Activated naive CD4-positive, alpha-beta T cell treated with anti-CD3 and anti-CD28 coated beads, Interleukin-2, amount 50 U/mL, for 24 hours (primary cell): ENCODE data around the gene RHPN2.
"Not testable (repeated sequence)": the region's sequence is repeated elsewhere in the genome, so short reads cannot be mapped to it uniquely, and the experiment has no call there.

ENCODE experiments used
- H3K27ac Mint-ChIP-seq: one replicate; pipeline ENCODE4 v1.8.0; 2021; ENCODE audit warnings: mild to moderate bottlenecking, mixed read lengths
- H3K27me3 Mint-ChIP-seq: one replicate; pipeline ENCODE4 v1.8.0; 2021; ENCODE audit warnings: mixed read lengths
- H3K36me3 Mint-ChIP-seq: one replicate; pipeline ENCODE4 v1.8.0; 2021; ENCODE audit warnings: mixed read lengths
- H3K4me1 Mint-ChIP-seq: one replicate; pipeline ENCODE4 v1.8.0; 2021; ENCODE audit warnings: mixed read lengths
- H3K4me3 Mint-ChIP-seq: one replicate; pipeline ENCODE4 v1.8.0; 2021; ENCODE audit warnings: mild to moderate bottlenecking, mixed read lengths
- H3K9me3 Mint-ChIP-seq: one replicate; pipeline ENCODE4 v1.8.0; 2021; ENCODE audit warnings: mixed read lengths

The RHPN2 gene

GRCh38 chr19:33048806-33049676 is 15.6 kb downstream of the RHPN2 start:
- H3K4me1 Mint-ChIP-seq: no peaks in the 10 kb centered on the region
- H3K9me3 Mint-ChIP-seq: no peaks in the 10 kb centered on the region
- no peaks in the 10 kb centered on the region for H3K27me3 Mint-ChIP-seq
- H3K4me3 Mint-ChIP-seq: no peak overlapping the region
- no peak overlapping the region for H3K27ac Mint-ChIP-seq
- no peaks in the 10 kb centered on the region for H3K36me3 Mint-ChIP-seq

DNA sequence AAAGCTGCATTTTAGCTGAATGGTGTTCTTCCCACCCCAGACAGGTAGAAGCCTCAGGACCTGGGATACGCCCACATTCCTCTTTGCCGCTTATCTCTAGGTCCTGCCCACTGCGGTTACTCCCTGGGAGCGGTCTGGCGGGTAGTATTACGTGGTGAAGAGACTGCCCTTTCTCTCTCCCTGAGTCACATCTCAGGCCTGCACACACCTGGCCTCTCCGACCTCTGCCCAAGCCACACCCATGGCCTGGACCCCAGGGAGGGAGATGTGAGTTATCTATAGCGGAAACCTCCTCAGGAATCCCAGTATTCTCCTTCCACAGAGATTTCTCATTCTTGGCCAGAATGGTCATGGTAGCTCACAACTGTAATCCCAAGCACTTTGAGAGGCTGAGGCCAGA is 17.3 kb downstream of the RHPN2 start:
- Mint-ChIP-seq H3K4me3 (no peak overlapping the region), H3K4me1 (no peaks in the 10 kb centered on the region), H3K27ac (no peak overlapping the region), H3K9me3 (no peaks in the 10 kb centered on the region), H3K27me3 (no peaks in the 10 kb centered on the region), H3K36me3 (no peaks in the 10 kb centered on the region)

- not testable (repeated sequence) for H3K4me1 Mint-ChIP-seq, H3K27me3 Mint-ChIP-seq, H3K27ac Mint-ChIP-seq, H3K9me3 Mint-ChIP-seq, H3K36me3 Mint-ChIP-seq, H3K4me3 Mint-ChIP-seq
Observed at GRCh38 chr19:33041828-33042160, 22.9 kb downstream of the RHPN2 start.

- Mint-ChIP-seq H3K4me1 (peaks cover 9% of the 10 kb centered on the region), H3K27me3 (no peaks in the 10 kb centered on the region), H3K36me3 (no peaks in the 10 kb centered on the region), H3K27ac (no peak overlapping the region), H3K4me3 (no peak overlapping the region), H3K9me3 (no peaks in the 10 kb centered on the region)
Observed at GRCh38 chr19:33040994-33041827, 23.5 kb downstream of the RHPN2 start.

DNA sequence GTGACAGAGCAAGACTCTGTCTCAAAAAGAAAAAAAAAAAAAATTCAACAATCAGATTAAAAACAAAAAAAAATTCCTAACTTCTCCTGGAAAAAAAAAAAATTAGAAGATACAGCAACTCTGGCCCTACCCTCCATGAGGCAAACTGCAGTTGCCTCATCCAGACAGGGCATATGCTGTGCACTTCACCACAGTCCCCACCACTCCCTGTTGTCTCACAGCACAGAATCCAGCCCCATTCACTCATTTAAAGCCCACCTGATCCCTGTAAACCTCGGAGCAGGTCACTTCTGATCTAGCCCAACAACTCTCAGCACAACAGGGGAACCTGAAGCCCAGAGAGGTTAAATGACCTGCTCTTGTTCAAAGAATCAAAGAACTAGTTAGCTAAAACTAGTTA is 24.9 kb downstream of the RHPN2 start:
- H3K36me3 Mint-ChIP-seq: no peaks in the 10 kb centered on the region
- no peak overlapping the region for H3K4me3 Mint-ChIP-seq
- H3K9me3 Mint-ChIP-seq: no peaks in the 10 kb centered on the region
- peaks cover 9% of the 10 kb centered on the region for H3K4me1 Mint-ChIP-seq
- H3K27me3 Mint-ChIP-seq: no peaks in the 10 kb centered on the region
- no peak overlapping the region for H3K27ac Mint-ChIP-seq

DNA sequence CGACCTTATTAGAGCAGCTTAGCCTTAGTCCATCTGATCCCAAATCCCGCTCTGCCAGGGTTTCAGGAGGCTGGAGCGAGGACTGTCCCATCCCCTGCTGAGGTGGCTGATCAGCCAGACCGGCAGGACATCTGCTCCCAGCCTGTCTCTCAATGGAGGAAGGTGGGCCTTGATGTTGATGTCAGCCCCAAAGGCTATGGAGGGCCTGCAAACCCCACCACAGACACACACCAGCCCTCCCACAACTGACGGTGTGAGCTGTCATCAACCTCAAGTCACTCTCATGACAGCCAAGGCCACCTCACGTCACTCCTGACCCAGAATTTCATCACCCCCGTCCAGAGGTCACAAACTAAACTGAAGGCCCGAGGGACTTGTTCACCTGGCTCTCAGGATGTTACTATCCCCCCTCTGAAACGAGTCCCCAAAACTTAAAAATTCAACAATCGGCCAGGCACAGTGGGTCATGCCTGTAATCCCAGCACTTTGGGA is 25.5 kb downstream of the RHPN2 start:
- peaks cover 9% of the 10 kb centered on the region for H3K4me1 Mint-ChIP-seq
- no peak overlapping the region for H3K27ac Mint-ChIP-seq
- peak overlapping the region; percentile 43 for H3K4me3 Mint-ChIP-seq
- H3K27me3 Mint-ChIP-seq: no peaks in the 10 kb centered on the region
- no peaks in the 10 kb centered on the region for H3K36me3 Mint-ChIP-seq
- no peaks in the 10 kb centered on the region for H3K9me3 Mint-ChIP-seq

DNA sequence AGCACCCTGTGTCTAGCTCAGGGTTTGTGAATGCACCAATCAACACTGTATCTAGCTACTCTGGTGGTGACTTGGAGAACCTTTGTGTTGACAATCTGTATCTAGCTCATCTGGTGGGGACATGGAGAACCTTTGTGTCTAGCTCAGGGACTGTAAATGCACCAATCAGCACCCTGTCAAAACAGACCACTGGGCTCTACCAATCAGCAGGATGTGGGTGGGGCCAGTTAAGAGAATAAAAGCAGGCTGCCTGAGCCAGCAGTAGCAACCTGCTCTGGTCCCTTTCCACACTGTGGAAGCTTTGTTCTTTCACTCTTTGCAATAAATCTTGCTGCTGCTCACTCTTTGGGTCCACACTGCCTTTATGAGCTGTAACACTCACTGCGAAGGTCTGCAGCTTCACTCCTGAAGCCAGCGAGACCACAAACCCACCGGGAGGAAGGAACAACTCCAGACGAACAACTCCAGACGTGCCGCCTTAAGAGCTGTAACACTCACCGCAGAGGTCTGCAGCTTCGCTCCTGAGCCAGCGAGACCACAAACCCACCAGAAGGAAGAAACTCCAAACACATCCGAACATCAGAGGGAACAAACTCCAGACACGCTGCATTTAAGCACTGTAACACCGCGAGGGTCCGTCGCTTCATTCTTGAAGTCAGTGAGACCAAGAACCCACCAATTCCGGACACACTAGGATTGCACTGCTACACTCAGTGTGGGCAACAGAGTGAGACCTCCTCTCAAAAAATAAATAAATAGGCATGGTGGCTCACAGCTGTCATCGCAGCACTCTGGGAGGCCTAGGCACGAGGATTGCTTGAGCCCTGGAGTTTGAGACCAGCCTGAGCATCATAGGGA is 27.3 kb downstream of the RHPN2 start:
- not testable (repeated sequence) for H3K36me3 Mint-ChIP-seq, H3K27me3 Mint-ChIP-seq, H3K9me3 Mint-ChIP-seq, H3K4me1 Mint-ChIP-seq
- Mint-ChIP-seq H3K4me3 (peak overlapping the region; percentile 87), H3K27ac (peak overlapping the region; percentile 79)

GRCh38 chr19:33036370-33037167 is 28.1 kb downstream of the RHPN2 start:
- not testable (repeated sequence) for H3K27me3 Mint-ChIP-seq, H3K4me1 Mint-ChIP-seq, H3K27ac Mint-ChIP-seq, H3K36me3 Mint-ChIP-seq, H3K4me3 Mint-ChIP-seq, H3K9me3 Mint-ChIP-seq

GRCh38 chr19:33035461-33035860 is 29.2 kb downstream of the RHPN2 start:
- Mint-ChIP-seq H3K9me3 (no peaks in the 10 kb centered on the region), H3K4me3 (no peak overlapping the region), H3K27me3 (no peaks in the 10 kb centered on the region), H3K36me3 (no peaks in the 10 kb centered on the region), H3K27ac (no peak overlapping the region), H3K4me1 (peaks cover 9% of the 10 kb centered on the region)

DNA sequence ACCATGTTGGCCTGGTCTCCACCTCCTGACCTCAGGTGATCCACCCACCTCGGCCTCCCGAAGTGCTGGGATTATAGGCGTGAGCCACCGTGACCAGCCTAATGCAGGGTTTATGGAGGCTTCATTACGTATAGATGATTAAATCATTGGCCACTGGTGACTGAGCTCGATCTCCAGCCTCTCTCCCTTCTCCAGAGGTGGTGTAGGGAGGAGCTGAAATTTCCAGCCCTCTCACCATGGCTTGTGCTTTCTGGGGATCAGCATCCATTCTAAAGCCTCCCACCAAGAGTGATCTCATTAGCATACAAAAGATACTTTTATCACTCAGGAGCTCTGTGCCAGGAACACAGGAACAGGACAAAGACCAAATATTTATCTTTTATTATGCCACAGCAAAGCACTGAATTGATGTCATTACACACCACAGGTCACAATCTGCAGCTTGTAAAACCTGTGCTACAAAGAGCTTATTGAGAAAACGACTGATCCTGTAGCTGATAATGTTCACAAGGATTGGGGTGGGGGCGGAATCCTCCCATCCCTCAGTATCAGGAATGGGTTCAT is 32.4 kb downstream of the RHPN2 start:
- Mint-ChIP-seq H3K9me3 (peaks cover 10% of the 10 kb centered on the region), H3K27ac (no peak overlapping the region), H3K36me3 (peaks cover 3% of the 10 kb centered on the region), H3K4me3 (no peak overlapping the region), H3K4me1 (peaks cover 3% of the 10 kb centered on the region), H3K27me3 (no peaks in the 10 kb centered on the region)

- no peak overlapping the region for H3K4me3 Mint-ChIP-seq
- peaks cover 10% of the 10 kb centered on the region for H3K9me3 Mint-ChIP-seq
- peaks cover 3% of the 10 kb centered on the region for H3K36me3 Mint-ChIP-seq
- no peaks in the 10 kb centered on the region for H3K27me3 Mint-ChIP-seq
- no peaks in the 10 kb centered on the region for H3K4me1 Mint-ChIP-seq
- no peak overlapping the region for H3K27ac Mint-ChIP-seq
Observed at GRCh38 chr19:33029746-33030303, 34.9 kb downstream of the RHPN2 start.

DNA sequence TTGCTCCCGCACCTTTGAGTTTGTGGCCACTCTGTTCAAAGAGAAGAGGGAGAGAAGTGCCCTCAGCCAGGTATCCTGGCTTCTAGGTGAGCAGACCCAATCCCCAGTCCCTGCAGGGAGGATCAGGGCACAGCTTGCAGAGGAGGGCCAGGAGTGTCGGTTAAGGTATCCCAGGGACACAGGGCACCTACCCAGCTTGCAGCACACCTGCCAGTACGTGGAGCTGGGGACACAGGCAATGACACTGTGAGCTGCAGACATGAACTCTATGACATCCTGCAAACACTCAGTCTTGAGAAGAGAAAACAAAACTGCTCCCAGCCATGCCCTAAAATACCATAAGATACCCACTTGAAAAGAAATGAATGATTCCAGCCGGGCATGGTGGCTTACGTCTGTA is 38.1 kb downstream of the RHPN2 start:
- H3K9me3 Mint-ChIP-seq, H3K27ac Mint-ChIP-seq, H3K4me3 Mint-ChIP-seq, H3K27me3 Mint-ChIP-seq, H3K36me3 Mint-ChIP-seq, H3K4me1 Mint-ChIP-seq: not testable (repeated sequence)

DNA sequence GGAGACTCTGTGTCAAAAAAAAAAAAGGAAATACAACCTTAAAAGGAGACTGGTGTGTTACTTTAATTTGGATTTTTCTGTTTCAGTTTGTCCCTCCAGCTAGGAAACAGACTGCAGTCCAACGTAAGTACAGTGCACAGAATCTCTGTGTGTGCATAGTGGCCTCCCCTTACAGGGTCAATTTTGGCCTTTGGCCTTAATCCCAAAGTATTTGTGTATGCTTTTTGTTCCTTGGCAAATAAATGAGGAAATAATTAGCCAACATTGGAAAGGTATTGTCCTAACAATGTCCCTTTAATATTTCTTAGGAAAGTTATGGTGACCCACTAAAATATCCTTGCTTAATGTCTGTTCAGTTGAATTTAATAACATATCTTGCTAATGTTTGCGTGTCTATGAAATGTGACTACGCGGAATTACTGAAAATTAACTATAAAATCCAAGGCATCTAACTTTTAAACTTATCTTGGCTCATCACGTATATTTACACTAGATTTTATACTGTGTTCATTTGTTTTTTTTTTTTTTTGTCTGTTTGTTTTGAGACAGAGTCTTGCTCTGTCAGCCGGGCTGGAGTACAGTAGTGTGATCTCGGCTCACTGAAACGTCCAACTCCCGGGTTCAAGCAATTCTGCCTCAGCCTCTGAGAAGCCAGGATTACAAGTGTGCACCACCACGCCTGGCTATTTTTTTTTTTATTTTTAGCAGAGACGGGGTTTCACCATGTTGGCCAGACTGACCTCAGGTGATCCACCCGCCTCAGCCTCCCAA is 39.0 kb downstream of the RHPN2 start:
- H3K27me3 Mint-ChIP-seq, H3K36me3 Mint-ChIP-seq, H3K4me3 Mint-ChIP-seq, H3K4me1 Mint-ChIP-seq, H3K27ac Mint-ChIP-seq, H3K9me3 Mint-ChIP-seq: not testable (repeated sequence)

DNA sequence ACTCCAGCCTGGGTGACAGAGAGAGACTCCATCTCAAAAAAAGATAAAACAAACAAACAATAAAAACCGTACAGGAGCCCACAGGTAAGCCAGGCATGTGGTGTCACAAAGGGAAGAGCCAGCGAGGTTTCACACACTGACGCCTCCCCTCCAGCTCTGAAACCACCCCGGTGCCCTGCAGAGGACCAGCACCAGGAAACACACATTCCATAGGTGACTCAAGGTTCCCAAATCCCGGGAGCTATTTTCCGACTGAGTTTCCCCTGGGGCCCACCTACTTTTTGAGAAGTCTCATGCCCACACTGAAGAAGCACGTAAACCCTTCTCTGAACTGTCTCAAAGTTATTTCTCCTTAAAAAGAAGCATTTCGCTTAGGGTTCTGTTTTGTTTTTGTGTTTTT is 40.3 kb downstream of the RHPN2 start:
- Mint-ChIP-seq H3K36me3 (peaks cover 3% of the 10 kb centered on the region), H3K4me1 (no peaks in the 10 kb centered on the region), H3K27ac (no peak overlapping the region), H3K4me3 (no peak overlapping the region), H3K27me3 (no peaks in the 10 kb centered on the region), H3K9me3 (peaks cover 10% of the 10 kb centered on the region)
